K562 (cell line): ENCODE measurements around the gene CLTB. TPM values are rescaled to one million over a fixed set of nuclear protein-coding genes. Genes with fewer than 3 reads are reported as not detected.
A peak's percentile ranks its signal among the peaks of the same experiment; 100 is the strongest.

Source experiments
- ARID4B ChIP-seq: sonication (generic); formaldehyde crosslinking; IDR thresholded peaks from 2 replicates; pipeline ENCODE4 v1.8.0; 2022; ENCODE audit warnings: mild to moderate bottlenecking, missing genetic modification reagents
- CGGBP1 ChIP-seq: fragments of 250-450 bp; sonication (Bioruptor Pico); IDR thresholded peaks from 2 replicates; pipeline ENCODE4 v1.9.0; 2021; ENCODE audit warnings: mild to moderate bottlenecking
- DIDO1 ChIP-seq: fragments of 450-650 bp; IDR thresholded peaks from 2 replicates; pipeline ENCODE4 v1.6.1; 2016; ENCODE audit warnings: low read depth, missing biosample characterization, missing genetic modification characterization
- HLTF ChIP-seq: fragments of 450-650 bp; IDR thresholded peaks from 2 replicates; pipeline ENCODE4 v1.6.1; 2016
- MED1 ChIP-seq: sonication (generic); formaldehyde crosslinking; IDR thresholded peaks from 2 replicates; pipeline ENCODE4 v1.8.1; 2023; ENCODE audit warnings: missing genetic modification reagents, borderline replicate concordance
- POLR3A ChIP-seq: IDR thresholded peaks from 2 replicates; pipeline ENCODE4 v1.6.1; 2011; ENCODE audit warnings: borderline replicate concordance, mild to moderate bottlenecking, moderate library complexity; ENCODE audit not compliant: insufficient read length, insufficient read depth; ENCODE audit errors: extremely low read depth
- PURB ChIP-seq: sonication (generic); formaldehyde crosslinking; IDR thresholded peaks from 2 replicates; pipeline ENCODE4 v1.9.0; 2021; ENCODE audit warnings: low read depth, mild to moderate bottlenecking, missing genetic modification reagents
- SLC30A9 ChIP-seq: fragments of 250-450 bp; sonication (Bioruptor Pico); IDR thresholded peaks from 2 replicates; pipeline ENCODE4 v1.8.0; 2022; ENCODE audit warnings: mild to moderate bottlenecking, moderate library complexity
- TRIM25 ChIP-seq: fragments of 450-650 bp; IDR thresholded peaks from 2 replicates; pipeline ENCODE4 v1.7.0; 2016; ENCODE audit warnings: borderline replicate concordance
- U2AF1 ChIP-seq: fragments of 200-400 bp; formaldehyde crosslinking; optimal IDR thresholded peaks from 2 replicates; pipeline ENCODE3; 2017; ENCODE audit warnings: mild to moderate bottlenecking, low read depth, low read length, moderate library complexity
- VEZF1 ChIP-seq: fragments of 200-800 bp; sonication (Bioruptor generic); IDR thresholded peaks from 2 replicates; pipeline ENCODE4 v1.6.1; 2017; ENCODE audit warnings: missing genetic modification characterization, missing compliant biosample characterization
- WHSC1 ChIP-seq: IDR thresholded peaks from one replicate; pipeline ENCODE4 v1.6.1; 2012; ENCODE audit warnings: low read length, control low read depth, inconsistent platforms
- ZNF408 ChIP-seq: fragments of 250-450 bp; sonication (Bioruptor Pico); IDR thresholded peaks from 2 replicates; pipeline ENCODE4 v1.4.0; 2020; ENCODE audit warnings: low read depth, mild to moderate bottlenecking, moderate library complexity
- ZNF780A ChIP-seq: fragments of 250-450 bp; sonication (Bioruptor Pico); IDR thresholded peaks from 2 replicates; pipeline ENCODE4 v1.5.0; 2021; ENCODE audit warnings: mild to moderate bottlenecking
- polyA plus RNA-seq, 8 experiments: library from polyadenylated mRNA; depleted of rRNA in 4 of 8; stranded (reverse) in 5 of 8; unstranded in 3 of 8; fragments of >200 nt; fragmentation: Nextera tagmentation in 2 of 8; fragmentation: Illumina TruSeq in 1 of 8; extraction: Ambion mirVana in 2 of 8; extraction: Trizol in 1 of 8; gene quantifications; 2 replicates each; pipeline versions ENCODE4 v1.2.1 to v1.2.3, GENCODE V29; 2011 to 2014; ENCODE audit warnings: inconsistent platforms in 1 of 8, missing spikeins in 1 of 8
- total RNA-seq, 7 experiments: library from RNA; depleted of rRNA in 6 of 7; stranded (reverse); fragments of >200 nt in 6 of 7; fragmentation: Illumina TruSeq in 2 of 7; extraction: Trizol in 2 of 7; gene quantifications; 2 replicates each; pipeline versions ENCODE4 v1.2.1 to v1.2.3, GENCODE V29; 2011 to 2021; ENCODE audit warnings: low replicate concordance in 1 of 7

The CLTB gene
- total and polyA plus RNA-seq, 9 of the 15 experiments (the other 6 are each of a cell fraction or from before 2014, with no cell fraction given) = 1.8 to 117 (median 39.0) TPM

GRCh38 chr5:176427971-176428370, 11.6 kb upstream of the CLTB start (continued):
- no peak for TF ChIP-seq ARID4B (CRISPR knock-in tag)
- no peak for TF ChIP-seq TRIM25
- no peak for TF ChIP-seq DIDO1 (tag)
- TF ChIP-seq PURB (CRISPR knock-in tag) = no peak
- no peak for TF ChIP-seq ZNF408
- TF ChIP-seq U2AF1 = no peak
- no peak for TF ChIP-seq MED1 (CRISPR knock-in tag)
- TF ChIP-seq ZNF780A = no peak
- peak; percentile 34; the same call in 1 of the 2 replicates for TF ChIP-seq VEZF1
- TF ChIP-seq POLR3A = no peak
- no peak for TF ChIP-seq CGGBP1 (CRISPR knock-in tag)
- TF ChIP-seq SLC30A9 (CRISPR knock-in tag) = no peak
- TF ChIP-seq HLTF = no peak
- TF ChIP-seq WHSC1 = no peak
